ENCODE results near the gene GDF11. TPM values are rescaled to one million over a fixed set of nuclear protein-coding genes. Genes with fewer than 3 reads are reported as not detected.

The GDF11 gene
- total RNA-seq, 2 donors from 2014 or later: 3.0 to 9.7 TPM

DNA sequence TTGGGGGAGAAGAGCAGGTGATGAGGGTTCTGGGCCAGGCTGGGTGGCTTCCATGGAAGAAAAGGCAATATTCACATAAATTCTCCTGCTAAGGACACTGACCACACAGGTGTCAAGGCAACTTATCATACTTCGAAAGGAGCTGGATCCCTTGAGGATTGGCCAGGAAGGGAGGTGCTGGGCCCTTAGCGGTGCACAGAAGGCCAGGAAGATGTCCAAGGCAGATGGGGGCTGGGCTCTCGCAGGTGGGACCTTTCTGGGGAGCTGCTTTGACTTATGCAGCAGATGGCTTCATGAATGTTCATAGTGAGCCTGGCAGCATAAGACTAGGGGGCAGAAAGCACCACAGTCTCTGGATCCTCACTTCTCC is 18.0 kb upstream of the GDF11 start:
- TF ChIP-seq, protein P1, sequence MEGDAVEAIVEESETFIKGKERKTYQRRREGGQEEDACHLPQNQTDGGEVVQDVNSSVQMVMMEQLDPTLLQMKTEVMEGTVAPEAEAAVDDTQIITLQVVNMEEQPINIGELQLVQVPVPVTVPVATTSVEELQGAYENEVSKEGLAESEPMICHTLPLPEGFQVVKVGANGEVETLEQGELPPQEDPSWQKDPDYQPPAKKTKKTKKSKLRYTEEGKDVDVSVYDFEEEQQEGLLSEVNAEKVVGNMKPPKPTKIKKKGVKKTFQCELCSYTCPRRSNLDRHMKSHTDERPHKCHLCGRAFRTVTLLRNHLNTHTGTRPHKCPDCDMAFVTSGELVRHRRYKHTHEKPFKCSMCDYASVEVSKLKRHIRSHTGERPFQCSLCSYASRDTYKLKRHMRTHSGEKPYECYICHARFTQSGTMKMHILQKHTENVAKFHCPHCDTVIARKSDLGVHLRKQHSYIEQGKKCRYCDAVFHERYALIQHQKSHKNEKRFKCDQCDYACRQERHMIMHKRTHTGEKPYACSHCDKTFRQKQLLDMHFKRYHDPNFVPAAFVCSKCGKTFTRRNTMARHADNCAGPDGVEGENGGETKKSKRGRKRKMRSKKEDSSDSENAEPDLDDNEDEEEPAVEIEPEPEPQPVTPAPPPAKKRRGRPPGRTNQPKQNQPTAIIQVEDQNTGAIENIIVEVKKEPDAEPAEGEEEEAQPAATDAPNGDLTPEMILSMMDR (IDR thresholded peaks at IDR 0.05): no peak
- Histone ChIP-seq H3K27me3 (replicated peaks; ENCODE audit: insufficient read depth) (no peaks in the 10 kb centered on the region), H3K4me3 (no peak overlapping the region), H3K9me3 (no peaks in the 10 kb centered on the region), H3K4me1 (ENCODE audit: control insufficient read depth in 1 of 2, low read depth in 2 of 2) (peaks cover 25 to 79% of the 10 kb centered on the region in 2 donors), H3K27ac (no peak overlapping the region), H3K36me3 (peaks cover 21% of the 10 kb centered on the region)
- DNase-seq (ENCODE audit: low spot score) (no peak), ATAC-seq (ENCODE audit: insufficient number of reproducible peaks, low FRiP score, low read depth) (no peak)

DNA sequence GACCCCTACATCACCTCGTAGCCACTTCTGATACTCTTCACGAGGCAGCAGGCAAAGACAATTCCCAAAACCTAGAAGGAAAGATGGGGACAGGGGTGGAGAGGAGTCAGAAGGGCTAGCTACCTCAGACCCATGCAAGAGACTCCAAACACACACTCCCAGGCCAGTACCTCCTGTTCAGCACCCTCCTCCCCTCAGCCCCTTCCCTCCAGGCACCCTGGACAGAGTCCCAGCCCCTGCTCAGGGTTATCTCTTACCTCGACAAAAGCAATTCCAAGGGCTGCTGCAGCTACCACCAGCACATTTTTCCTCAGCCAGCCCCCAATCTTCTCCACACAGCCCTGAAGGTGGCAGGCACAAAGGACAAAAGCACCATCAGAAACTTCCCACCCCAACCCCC is 17.4 kb upstream of the GDF11 start:
- DNase-seq (ENCODE audit: low spot score) (no peak), ATAC-seq (ENCODE audit: insufficient number of reproducible peaks, low FRiP score, low read depth) (no peak)
- H3K27me3 ChIP-seq (replicated peaks; ENCODE audit: insufficient read depth): no peaks in the 10 kb centered on the region
- peaks cover 21% of the 10 kb centered on the region for H3K36me3 ChIP-seq
- peaks cover 29 to 80% of the 10 kb centered on the region in 2 donors for H3K4me1 ChIP-seq (ENCODE audit: control insufficient read depth in 1 of 2, low read depth in 2 of 2)
- TF ChIP-seq, protein P1 (IDR thresholded peaks at IDR 0.05): no peak
- no peak overlapping the region for H3K4me3 ChIP-seq
- no peak overlapping the region for H3K27ac ChIP-seq
- H3K9me3 ChIP-seq: no peaks in the 10 kb centered on the region

DNA sequence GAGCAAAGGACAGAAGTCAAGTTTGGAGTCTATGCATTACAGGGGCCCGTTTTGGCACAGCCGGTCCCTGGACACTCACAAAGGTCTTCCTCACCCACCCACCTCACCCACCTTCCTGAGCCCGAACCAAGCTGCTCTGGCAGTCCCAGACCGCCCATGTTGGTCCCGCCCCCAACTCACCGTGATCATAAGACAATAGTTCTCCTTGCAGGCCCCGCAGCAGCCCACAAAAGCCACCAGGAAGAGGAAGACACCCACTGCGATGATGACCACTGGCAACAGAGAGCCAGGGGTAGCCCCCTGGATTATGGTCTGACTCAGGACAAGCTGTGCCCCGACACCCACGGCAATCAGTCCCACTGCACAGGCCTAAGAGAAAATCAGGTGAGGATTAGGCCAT is 16.0 kb upstream of the GDF11 start:
- H3K9me3 ChIP-seq: no peaks in the 10 kb centered on the region
- TF ChIP-seq, protein P1 (IDR thresholded peaks at IDR 0.05): no peak
- no peak for ATAC-seq (ENCODE audit: insufficient number of reproducible peaks, low FRiP score, low read depth)
- no peaks in the 10 kb centered on the region for H3K27me3 ChIP-seq (replicated peaks; ENCODE audit: insufficient read depth)
- H3K36me3 ChIP-seq: peaks cover 21% of the 10 kb centered on the region
- peaks cover 23 to 72% of the 10 kb centered on the region in 2 donors for H3K4me1 ChIP-seq (ENCODE audit: control insufficient read depth in 1 of 2, low read depth in 2 of 2)
- H3K4me3 ChIP-seq: peak overlapping the region; percentile 95
- no peak for DNase-seq (ENCODE audit: low spot score)
- peak overlapping the region; percentile 98 to 100 for H3K27ac ChIP-seq

DNA sequence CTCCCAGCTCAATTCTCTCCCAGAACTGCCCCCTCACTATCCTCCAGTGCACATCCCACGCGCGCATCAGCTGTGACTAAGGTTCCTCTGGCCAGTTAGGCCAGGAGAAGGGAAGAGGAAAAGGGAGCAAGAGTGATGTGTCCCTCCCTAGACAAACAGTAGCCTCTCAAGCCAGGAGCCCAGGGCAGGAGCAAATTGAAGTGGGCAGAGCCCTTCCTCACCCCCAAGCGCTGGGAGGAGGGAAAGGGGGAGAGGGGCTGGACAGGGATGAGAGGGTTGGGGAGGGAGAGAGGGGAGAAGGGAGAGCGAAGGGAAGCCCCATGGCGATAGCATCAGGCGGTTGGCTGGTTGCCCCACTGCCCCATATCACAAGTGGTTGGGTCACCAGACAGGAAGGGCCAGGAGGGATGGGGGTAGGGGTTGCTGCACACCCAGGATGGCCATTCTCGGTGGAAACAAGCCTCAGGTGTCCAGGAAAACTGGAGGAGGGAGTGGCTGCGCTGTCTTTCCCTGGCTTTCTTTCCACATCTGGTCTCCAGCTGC is 15.2 kb upstream of the GDF11 start:
- Histone ChIP-seq H3K4me3 (peak overlapping the region; percentile 95), H3K4me1 (ENCODE audit: control insufficient read depth in 1 of 2, low read depth in 2 of 2) (peaks cover 23 to 67% of the 10 kb centered on the region in 2 donors), H3K9me3 (no peaks in the 10 kb centered on the region), H3K36me3 (peaks cover 21% of the 10 kb centered on the region), H3K27ac (peak overlapping the region; percentile 98 to 100), H3K27me3 (replicated peaks; ENCODE audit: insufficient read depth) (no peaks in the 10 kb centered on the region)
- no peak for ATAC-seq (ENCODE audit: insufficient number of reproducible peaks, low FRiP score, low read depth)
- no peak for DNase-seq (ENCODE audit: low spot score)
- TF ChIP-seq, protein P1 (IDR thresholded peaks at IDR 0.05): no peak

DNA sequence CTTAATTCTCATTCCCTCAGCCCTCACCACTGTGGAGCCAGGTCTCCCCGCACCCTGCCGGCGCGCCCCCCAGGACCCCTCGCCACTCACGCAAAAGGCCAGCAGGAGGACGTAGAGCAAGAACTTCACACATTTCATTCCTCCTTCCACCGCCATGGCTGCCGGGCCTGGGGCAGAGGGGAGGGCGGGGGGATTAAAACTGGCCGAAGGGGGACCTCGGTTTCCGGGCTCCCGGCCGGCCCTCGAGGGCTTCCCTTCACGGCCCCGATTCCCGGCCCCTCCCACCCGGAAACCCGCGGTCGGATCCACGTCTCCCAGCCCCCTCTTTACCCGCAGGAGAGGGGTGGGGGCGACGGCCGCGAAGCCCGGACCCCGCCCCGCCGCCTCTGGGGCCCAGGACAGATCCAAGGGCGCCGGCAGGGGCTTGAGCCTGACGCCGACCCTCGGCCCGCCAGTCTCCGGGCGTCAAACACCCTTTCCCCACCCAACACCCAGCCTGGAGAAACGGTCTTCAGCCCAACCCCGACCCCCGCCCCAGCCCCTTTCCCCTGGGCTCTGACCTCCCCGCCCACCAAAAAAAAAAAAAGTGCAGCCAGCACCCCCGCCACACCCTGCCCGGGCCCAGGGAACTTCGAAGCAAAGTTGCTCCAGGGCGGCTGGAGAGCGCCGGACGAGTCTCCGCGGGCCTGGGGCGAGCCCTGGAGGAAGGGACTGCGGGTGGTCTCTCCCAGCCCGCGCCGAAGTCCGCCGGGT is 14.6 kb upstream of the GDF11 start:
- Histone ChIP-seq H3K36me3 (peaks cover 21% of the 10 kb centered on the region), H3K4me3 (peak overlapping the region; percentile 95), H3K4me1 (ENCODE audit: control insufficient read depth in 1 of 2, low read depth in 2 of 2) (peaks cover 23 to 60% of the 10 kb centered on the region in 2 donors), H3K9me3 (no peaks in the 10 kb centered on the region), H3K27ac (peak overlapping the region; percentile 98 to 100), H3K27me3 (replicated peaks; ENCODE audit: insufficient read depth) (no peaks in the 10 kb centered on the region)
- ATAC-seq (ENCODE audit: insufficient number of reproducible peaks, low FRiP score, low read depth) (no peak), DNase-seq (ENCODE audit: low spot score) (no peak)
- TF ChIP-seq, protein P1 (IDR thresholded peaks at IDR 0.05): no peak
